GM18951 (cell line): Measurements from ENCODE around the gene ARL11.

Experiments
- POLR2A ChIP-seq: IDR thresholded peaks from 4 replicates; pipeline ENCODE4 v1.6.1; 2011; ENCODE audit warnings: mild to moderate bottlenecking; ENCODE audit not compliant: insufficient read length, insufficient read depth; ENCODE audit errors: extremely low read depth
- in situ Hi-C: fragments of 300-500 bp; cut with MboI; formaldehyde crosslinking; loops from one replicate; pipeline ENCODE4 v1.12.0; 2022; ENCODE audit warnings: low sequenced_read_pairs, mixed read lengths, inconsistent platforms; ENCODE audit not compliant: unreplicated experiment

The ARL11 gene

GRCh38 chr13:49667773-49668172, 39.5 kb downstream of the ARL11 start:
- TF ChIP-seq POLR2A, result no peak
- in situ Hi-C loops, result loop anchor here (25.0 kb wide), 1 partner anchor 1395 kb away; no protein-coding TSS in a partner anchor

- no peak for TF ChIP-seq POLR2A
- in situ Hi-C loops, result loop anchor here (25.0 kb wide), 1 partner anchor 1392 kb away; no protein-coding TSS in a partner anchor
These were observed 41.5 kb downstream of the ARL11 start for GRCh38 chr13:49669735-49670309.

DNA sequence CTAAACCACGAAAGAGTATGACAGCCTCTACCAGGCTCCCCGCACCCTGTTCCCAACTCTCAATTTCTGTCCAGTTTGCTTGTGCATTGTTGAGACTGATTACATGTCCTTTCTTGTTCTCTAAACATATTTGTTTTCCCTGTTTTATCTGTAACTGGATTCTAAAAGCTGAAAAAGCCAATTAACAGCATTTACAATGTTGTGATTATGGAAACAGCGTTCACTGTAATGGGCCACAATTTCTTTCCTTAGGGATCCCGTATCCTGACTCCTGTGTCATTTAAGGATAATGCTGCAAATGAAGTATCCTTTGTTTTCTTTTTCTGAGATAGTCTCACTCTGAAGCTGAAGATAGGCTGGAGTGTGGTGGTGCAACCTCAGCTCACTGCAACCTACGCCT, 42.5 kb downstream of the ARL11 start:
- TF ChIP-seq POLR2A, result no peak
- in situ Hi-C loops, result loop anchor here (25.0 kb wide), 1 partner anchor 1391 kb away; no protein-coding TSS in a partner anchor

GRCh38 chr13:49676581-49677298, 48.4 kb downstream of the ARL11 start:
- TF ChIP-seq POLR2A, result no peak
- in situ Hi-C loops, result no loop called here

DNA sequence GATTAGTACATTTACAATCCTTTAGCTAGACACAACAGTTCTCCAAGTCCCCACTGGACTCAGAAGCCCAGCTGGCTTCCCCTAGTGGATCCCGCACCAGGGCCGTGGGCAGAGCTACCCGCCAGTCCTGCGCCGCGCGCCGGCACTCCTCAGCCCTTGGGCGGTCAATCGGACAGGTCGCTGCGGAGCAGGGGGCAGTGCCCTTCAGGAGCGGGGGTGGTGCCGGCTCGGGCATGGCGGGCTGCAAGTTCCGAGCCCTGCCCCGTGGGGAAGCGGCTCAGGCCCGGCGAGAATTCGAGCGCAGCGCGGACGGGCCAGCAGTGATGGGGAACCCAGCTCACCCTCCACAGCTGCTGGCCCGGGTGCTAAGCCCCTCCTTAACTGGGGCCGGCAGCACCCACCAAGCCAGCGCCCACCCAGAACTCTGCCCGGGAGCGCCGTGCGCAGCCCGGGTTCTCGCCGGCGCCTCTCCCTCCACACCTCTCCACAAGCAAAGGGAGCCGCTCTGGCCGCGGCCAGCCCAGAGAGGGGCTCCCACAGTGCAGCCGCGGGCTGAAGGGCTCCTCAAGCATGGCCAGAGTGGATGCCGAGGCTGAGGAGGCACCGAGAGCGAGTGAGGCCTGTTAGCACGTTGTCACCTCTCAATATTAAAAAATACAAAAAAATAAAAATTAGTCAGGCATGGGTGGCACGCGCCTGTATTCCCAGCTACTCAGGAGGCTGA, 50.0 kb downstream of the ARL11 start:
- TF ChIP-seq POLR2A, result no peak
- in situ Hi-C loops, result no loop called here

DNA sequence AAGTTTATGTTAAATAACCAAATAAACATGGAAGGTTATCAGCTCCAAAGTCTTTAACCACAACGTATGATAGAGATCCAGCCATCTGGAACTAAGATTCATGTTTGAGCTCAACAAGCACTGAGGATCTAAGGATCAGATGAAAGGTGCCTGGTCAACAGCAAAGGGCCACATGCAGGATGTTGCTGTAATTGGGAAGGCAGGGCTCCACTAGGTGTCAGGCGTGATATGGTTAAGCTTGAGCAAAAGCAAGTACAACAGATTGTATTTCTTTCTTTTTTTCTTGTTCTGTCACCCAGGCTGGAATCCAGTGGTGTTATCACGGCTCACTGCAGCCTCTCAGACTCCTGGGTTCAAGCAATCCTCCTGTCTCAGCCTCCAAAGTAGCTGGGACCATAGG, 50.9 kb downstream of the ARL11 start:
- in situ Hi-C loops, result no loop called here
- no peak for TF ChIP-seq POLR2A

DNA sequence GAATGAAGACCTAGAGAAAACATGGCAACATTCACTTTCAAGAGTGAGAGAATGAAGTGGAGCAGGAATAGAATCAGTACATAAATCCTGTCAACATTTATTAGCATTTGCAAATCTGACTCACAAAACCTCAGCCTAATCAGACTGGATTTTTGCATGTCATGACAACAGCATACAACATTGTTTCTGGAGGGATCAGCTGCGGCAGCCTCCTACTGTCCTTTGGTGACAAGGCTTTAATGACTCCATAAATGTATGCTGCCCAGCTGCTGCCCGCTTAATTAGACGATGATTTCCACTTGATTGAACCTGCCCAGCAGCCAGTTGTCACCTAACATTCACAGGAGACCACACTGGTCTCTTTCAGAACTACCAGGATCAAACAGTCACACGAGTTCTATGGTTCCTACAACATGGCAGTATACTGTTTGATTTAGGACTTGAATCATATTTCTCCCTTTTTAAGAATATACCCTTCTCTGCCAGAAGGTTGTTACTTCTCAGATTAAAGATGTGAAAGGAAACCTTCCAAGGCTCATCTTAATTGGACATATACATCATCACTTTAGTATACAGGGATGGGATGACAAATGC, 53.6 kb downstream of the ARL11 start:
- in situ Hi-C loops, result loop anchor here (10.0 kb wide), 1 partner anchor 163 kb away; no protein-coding TSS in a partner anchor
- no peak for TF ChIP-seq POLR2A
